ENCODE data around the gene PIGS.
A peak's percentile ranks its signal among the peaks of the same experiment; 100 is the strongest.

PIGS gene

GRCh38 chr17:28549236-28550132, 21.8 kb downstream of the PIGS start:
- DNase-seq, result no peak

- DNase-seq, result no peak
Observed at GRCh38 chr17:28548417-28549130, 22.8 kb downstream of the PIGS start.

GRCh38 chr17:28547623-28548416, 23.5 kb downstream of the PIGS start:
- peak; percentile 34 for DNase-seq

GRCh38 chr17:28547096-28547622, 24.2 kb downstream of the PIGS start:
- no peak for DNase-seq

- DNase-seq, result no peak
Observed at GRCh38 chr17:28545787-28546415, 25.4 kb downstream of the PIGS start.

GRCh38 chr17:28545141-28545503, 26.2 kb downstream of the PIGS start:
- no peak for DNase-seq

- DNase-seq, result no peak
Observed at GRCh38 chr17:28544402-28545140, 26.8 kb downstream of the PIGS start.

DNA sequence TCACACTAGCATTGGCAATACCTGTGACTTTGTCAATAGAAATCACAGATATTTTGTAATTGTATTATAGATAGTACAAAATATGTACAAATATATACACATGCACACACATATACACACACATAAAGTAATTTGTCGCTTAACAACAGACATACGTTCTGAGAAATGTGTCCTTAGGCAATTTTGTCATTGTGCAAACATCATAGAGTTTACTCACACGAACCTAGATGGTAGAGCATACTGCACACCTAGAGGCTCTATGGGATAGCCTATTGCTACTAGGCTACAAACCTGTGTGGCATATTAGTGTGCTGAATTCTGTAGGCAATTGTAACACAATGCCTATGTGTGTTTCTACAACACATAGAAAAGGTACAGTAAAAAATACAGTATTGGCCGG, 29.9 kb downstream of the PIGS start:
- DNase-seq, result no peak

- no peak for DNase-seq
Observed at GRCh38 chr17:28540231-28540630, 31.1 kb downstream of the PIGS start.

- DNase-seq, result no peak
Observed at GRCh38 chr17:28538296-28538895, 32.9 kb downstream of the PIGS start.

DNA sequence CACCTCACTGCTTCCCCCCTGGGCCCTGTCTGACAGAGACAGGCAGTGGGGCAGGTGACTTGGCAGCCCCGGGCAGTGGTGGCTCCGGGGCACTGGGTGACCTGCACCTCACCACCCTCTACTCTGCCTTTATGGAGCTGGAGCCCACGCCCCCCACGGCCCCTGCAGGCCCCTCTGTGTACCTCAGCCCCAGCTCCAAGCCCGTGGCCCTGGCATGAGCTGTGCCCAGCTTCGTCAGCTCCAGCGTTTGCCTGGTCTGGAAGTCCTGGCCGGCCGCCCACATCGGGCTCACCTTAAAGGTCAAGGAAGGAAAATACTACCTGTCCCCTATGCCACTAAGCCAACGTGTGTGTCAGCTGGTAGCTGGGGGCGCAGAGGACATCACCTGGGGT, 34.1 kb downstream of the PIGS start:
- no peak for DNase-seq

DNA sequence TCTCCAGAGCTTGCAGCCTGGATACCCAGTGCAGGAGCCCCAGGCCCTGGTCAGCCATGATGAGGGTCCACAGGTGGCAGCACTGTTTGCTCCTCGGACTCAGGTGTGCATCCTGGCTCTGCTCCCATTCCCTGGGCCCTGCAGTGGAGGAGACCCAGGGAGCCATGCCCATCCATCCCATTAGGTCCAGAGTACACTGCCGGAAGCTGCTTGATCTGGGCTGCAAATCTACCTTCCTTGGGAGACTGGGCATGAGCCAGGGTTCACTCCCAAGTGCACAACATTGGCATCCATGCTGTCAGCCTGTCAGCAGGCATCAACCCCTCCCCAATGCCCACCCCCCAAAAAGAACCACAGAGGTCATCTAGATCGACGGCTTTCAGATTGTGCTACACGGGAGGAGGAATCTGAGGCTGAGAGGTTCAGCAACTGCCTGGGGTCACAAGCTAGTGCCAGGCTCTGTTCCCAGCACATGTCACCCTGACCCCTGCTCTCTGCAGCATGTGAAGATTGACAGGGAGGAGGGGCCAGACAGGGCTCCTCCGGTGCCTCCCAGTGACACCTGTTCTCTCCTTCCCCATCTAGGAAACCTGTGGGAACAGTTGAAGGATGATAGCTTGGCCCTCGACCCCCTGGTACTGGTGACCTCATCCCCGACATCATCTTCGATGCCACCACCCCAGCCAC, 34.6 kb downstream of the PIGS start:
- no peak for DNase-seq

DNA sequence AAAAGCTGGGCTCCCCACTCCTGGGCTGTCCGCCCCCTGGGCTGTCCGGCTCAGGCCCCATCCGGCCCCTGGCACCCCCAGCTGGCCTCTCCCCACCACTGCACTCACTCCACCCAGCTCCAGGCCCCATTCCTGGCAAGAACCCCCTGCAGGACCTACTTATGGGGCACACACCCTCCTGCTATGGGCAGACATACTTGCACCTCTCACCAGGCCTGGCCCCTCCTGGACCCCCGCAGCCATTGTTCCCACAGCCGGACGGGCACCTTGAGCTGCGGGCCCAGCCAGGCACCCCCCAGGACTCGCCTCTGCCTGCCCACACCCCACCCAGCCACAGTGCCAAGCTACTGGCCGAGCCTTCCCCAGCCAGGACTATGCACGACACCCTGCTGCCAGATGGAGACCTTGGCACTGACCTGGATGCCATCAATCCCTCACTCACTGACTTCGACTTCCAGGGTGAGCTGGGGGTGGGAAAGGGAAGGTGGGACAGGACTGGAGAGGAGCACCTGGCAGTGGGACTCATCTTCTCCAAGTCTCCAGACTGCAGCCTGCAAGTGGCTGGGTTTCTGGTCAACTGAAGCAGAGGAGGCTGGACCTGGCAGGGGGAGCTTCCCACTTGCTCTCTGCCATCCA, 36.5 kb downstream of the PIGS start:
- DNase-seq, result no peak

- DNase-seq, result no peak
Observed at GRCh38 chr17:28533091-28533807, 38.1 kb downstream of the PIGS start.

DNA sequence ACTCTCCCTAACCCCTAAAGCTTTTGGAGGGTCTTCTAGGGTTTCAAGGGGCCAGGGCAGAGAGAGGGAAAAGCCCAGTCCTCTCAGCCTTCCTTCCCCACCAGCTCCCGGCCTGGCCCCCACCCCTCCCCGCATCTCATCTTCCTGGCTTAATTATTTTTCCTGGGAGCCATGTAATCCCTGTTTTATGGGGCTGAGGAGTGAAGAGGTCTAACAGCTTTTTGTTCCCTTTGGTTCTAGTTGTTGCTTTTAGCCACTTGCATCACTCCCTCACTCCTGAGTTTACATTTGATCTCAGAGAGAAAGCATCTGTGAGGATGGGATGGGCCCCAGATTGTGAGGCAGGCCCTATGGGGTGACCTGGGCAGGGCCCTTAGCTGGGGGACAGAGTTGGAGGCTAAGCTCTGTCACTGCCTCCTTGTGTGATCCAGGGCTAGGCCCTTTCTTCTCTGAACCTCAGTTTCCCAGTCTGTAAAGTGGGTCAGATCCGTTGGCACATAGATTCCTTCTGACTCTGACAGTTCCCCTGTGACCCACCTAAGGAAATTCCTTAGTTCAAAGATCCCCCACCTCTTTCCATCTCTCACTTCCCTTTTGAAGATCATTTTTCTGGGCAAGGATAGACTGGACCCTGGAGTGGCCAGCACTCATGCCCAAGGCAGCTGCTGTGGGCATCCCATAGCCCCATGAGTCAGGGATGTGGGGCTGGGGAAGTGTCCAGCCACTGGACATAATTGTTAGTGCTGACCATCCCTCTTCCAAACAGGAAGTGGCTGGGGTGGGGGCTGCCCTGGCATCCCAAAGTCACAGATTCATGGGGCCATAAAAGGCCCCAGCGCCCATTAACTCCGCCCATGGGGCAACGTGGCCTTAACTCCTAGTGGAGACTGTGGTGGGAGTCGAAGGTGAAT, 39.0 kb downstream of the PIGS start:
- no peak for DNase-seq

DNA sequence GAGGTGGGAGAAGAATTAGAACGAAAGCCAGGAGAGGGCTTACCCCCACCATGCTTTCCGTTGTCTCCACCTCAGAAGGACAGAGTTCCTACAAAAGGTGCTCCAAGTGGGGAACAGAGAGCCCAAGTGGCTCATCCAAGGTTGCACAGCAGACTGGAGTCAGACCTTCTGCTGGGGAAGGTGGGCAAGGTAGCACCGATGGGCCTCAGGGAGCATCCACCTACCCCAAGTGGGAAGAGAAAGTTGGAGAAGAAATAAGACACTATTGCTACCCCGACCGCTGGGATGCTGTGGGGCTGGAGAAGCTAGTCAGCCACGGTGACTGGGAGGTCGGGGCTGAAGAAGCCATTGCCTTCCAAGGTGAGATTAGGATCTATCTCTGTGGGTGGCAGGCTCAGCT, 40.4 kb downstream of the PIGS start:
- no peak for DNase-seq

GRCh38 chr17:28530250-28530649, 41.1 kb downstream of the PIGS start:
- DNase-seq, result no peak

- no peak for DNase-seq
Observed at GRCh38 chr17:28529013-28529400, 42.3 kb downstream of the PIGS start.
